Tracheal epithelial cell (primary cell): Measurements from ENCODE around the gene ZG16B. TPM values are rescaled to one million over a fixed set of nuclear protein-coding genes. Genes with fewer than 3 reads are reported as not detected.

ENCODE experiments used
- total RNA-seq: library from RNA; depleted of rRNA; stranded (reverse); fragments of >200 nt; gene quantifications from 2 replicates; pipeline ENCODE4 v1.2.1, GENCODE V29; 2014

The ZG16B gene, protein sequence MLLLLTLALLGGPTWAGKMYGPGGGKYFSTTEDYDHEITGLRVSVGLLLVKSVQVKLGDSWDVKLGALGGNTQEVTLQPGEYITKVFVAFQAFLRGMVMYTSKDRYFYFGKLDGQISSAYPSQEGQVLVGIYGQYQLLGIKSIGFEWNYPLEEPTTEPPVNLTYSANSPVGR
- total RNA-seq = 0.64 and 1.4 TPM in 2 replicates

GRCh38 chr16:2829501-2830354 is at the start of gene ZG16B:
Gene ZG16B, plus strand, starts transcription at chr16:2830303. Its CDS starts 139 bp downstream, at chr16:2830442.

DNA sequence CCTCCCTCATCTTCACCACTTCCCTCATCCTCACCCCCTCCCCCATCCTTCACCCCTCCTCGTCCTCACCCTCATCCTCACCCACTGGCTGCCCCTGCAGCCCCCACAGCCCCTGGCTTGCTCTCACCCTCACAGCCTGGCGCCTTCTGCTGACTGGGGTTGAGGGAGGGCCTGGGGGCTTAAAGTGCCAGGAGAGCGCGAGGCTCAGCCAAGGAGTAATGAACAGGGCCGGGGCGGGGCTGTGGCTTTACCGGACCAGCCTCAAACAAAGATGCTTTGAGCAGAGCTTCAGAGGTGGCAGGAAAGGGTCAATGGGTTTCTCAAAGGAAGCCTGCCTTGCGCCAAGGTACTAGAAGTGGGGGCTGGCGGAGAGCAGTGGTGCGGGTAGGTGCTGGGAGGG is 42.7 kb upstream of the ZG16B start, which contains the start of gene PRSS33:
TSS of gene PRSS33 (minus strand) at position 155 of the 400 bp plus-strand sequence. CDS start 1,013 bp downstream, outside the sequence.

GRCh38 chr16:2816751-2817339 is 13.3 kb upstream of the ZG16B start, which contains the start of gene PRSS21:
Gene PRSS21, plus strand, starts transcription at chr16:2817237. Its CDS starts 32 bp downstream, at chr16:2817269.

DNA sequence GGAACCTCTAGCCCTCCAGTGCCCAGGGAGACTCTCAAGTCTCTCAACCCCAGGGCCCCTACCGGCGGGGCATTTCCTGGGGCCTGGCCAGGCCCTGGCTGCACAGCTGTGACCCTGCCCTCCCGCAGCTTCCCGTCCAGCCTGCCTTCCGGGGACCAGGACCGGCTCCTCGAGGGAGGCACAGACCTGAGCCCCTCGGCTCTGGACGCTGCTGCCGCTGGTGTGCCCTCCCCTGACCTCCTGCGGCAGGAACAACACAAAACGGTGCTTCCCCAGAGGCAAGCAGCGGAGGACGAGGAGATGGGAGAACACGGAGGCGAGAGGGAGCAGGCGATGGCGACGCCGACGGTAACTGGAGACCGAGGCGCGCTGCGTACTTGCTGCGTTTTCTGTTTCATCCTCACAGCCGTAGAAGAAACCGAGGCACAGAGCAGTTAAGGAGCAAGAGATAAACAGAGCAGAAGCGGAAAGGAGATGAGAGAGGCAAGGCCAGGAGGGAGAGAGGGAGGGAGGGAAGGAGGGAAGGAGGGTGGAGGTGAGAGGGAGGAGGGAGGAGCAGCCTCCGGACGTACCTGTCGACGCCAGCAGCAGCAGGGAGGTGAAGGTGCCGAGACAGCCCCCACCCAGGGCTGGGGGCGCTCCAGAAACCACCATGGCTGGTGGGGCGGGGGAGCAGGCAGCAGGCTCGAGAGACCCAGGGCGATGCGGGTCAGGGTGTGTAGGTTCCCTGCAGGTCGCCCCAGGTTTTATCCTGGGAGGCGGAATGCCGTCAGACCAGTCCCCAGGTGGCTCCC is 27.5 kb downstream of the ZG16B start, which contains the start of gene PRSS22:
TSS of gene PRSS22 (minus strand) at position 720 of the 794 bp plus-strand sequence. CDS start at position 654, 66 bp downstream.

Other genes starting within 250 kb of the ZG16B start
- 27.5 and 37.8 TPM in 2 replicates for gene KCTD5, start 147.8 kb upstream of the ZG16B start, total RNA-seq
- under 0.01 and 0.96 TPM in 2 replicates for gene PRSS27, start 110.1 kb upstream of the ZG16B start, total RNA-seq
- 36.4 and 60.5 TPM in 2 replicates for gene SRRM2, start 77.7 kb upstream of the ZG16B start, total RNA-seq
- 382 and 420 TPM in 2 replicates for gene ELOB, start 53.0 kb upstream of the ZG16B start, total RNA-seq
- not detected in 2 replicates for gene PRSS33, start 42.7 kb upstream of the ZG16B start, total RNA-seq
- not detected in 2 replicates for gene PRSS41, start 31.8 kb upstream of the ZG16B start, total RNA-seq
- gene PRSS21, start 13.1 kb upstream of the ZG16B start, total RNA-seq = 5.8 and 8.7 TPM in 2 replicates
- gene PRSS22, start 27.9 kb downstream of the ZG16B start, total RNA-seq = 8.3 and 21.0 TPM in 2 replicates
- gene FLYWCH2, start 52.9 kb downstream of the ZG16B start, total RNA-seq = 39.2 and 75.9 TPM in 2 replicates
- 41.9 and 48.4 TPM in 2 replicates for gene FLYWCH1, start 81.6 kb downstream of the ZG16B start, total RNA-seq
- gene KREMEN2, start 134.0 kb downstream of the ZG16B start, total RNA-seq = 3.2 and 30.1 TPM in 2 replicates
- gene PAQR4, start 139.0 kb downstream of the ZG16B start, total RNA-seq = 7.2 and 17.4 TPM in 2 replicates
- gene PKMYT1, start 150.1 kb downstream of the ZG16B start, total RNA-seq = 0.43 and 1.9 TPM in 2 replicates
- gene CLDN9, start 182.6 kb downstream of the ZG16B start, total RNA-seq = not detected in 2 replicates
- gene CLDN6, start 187.9 kb downstream of the ZG16B start, total RNA-seq = 0.21 and 4.8 TPM in 2 replicates
- gene TNFRSF12A, start 190.1 kb downstream of the ZG16B start, total RNA-seq = 336 and 560 TPM in 2 replicates
- gene HCFC1R1, start 193.6 kb downstream of the ZG16B start, total RNA-seq = 8.3 and 21.7 TPM in 2 replicates
- gene THOC6, start 193.7 kb downstream of the ZG16B start, total RNA-seq = 20.9 and 35.4 TPM in 2 replicates
- gene BICDL2, start 206.6 kb downstream of the ZG16B start, total RNA-seq = 10.4 and 11.3 TPM in 2 replicates
- under 0.01 and 0.24 TPM in 2 replicates for gene MMP25, start 216.3 kb downstream of the ZG16B start, total RNA-seq
- gene IL32, start 235.3 kb downstream of the ZG16B start, total RNA-seq = 1.1 and 115 TPM in 2 replicates